ENCODE results near the gene DMD.

DNA sequence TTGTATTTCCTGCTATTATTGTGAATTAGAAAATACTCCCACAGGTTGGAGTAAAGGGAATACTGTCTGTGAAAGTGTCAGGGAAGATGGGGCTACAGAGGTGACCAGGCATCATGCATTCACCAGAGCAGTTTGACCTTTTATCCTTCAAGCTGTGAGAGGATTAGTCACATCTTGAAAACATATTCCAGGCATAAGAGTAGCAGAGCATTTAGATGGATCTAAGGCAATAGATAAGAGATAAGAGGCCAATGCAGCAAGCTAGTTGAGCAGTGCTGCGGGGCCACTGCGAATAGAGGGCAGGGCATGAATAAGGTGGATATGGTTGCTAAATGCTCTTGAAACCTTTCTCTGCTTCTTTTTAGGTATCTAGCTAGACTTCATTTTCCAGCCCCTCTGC lies 1668.8 kb downstream of the DMD start:
- TF ChIP-seq POLR2AphosphoS5 (IDR thresholded peaks at IDR 0.05) (no peak), POLR2A (IDR thresholded peaks at IDR 0.05) (no peak)
- TF ChIP-seq, protein P1, sequence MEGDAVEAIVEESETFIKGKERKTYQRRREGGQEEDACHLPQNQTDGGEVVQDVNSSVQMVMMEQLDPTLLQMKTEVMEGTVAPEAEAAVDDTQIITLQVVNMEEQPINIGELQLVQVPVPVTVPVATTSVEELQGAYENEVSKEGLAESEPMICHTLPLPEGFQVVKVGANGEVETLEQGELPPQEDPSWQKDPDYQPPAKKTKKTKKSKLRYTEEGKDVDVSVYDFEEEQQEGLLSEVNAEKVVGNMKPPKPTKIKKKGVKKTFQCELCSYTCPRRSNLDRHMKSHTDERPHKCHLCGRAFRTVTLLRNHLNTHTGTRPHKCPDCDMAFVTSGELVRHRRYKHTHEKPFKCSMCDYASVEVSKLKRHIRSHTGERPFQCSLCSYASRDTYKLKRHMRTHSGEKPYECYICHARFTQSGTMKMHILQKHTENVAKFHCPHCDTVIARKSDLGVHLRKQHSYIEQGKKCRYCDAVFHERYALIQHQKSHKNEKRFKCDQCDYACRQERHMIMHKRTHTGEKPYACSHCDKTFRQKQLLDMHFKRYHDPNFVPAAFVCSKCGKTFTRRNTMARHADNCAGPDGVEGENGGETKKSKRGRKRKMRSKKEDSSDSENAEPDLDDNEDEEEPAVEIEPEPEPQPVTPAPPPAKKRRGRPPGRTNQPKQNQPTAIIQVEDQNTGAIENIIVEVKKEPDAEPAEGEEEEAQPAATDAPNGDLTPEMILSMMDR (IDR thresholded peaks at IDR 0.05): no peak

Measured in sigmoid colon (tissue), 4 donors.